GM21576 (cell line): Measurements from ENCODE around the gene TNN.

ENCODE experiments used
- ATAC-seq: cut with Tn5 transposase; IDR thresholded peaks from one replicate; pipeline ENCODE4 v1.9.1; 2021; ENCODE audit warnings: mild to moderate bottlenecking, moderate library complexity; ENCODE audit not compliant: unreplicated experiment

TNN gene

DNA sequence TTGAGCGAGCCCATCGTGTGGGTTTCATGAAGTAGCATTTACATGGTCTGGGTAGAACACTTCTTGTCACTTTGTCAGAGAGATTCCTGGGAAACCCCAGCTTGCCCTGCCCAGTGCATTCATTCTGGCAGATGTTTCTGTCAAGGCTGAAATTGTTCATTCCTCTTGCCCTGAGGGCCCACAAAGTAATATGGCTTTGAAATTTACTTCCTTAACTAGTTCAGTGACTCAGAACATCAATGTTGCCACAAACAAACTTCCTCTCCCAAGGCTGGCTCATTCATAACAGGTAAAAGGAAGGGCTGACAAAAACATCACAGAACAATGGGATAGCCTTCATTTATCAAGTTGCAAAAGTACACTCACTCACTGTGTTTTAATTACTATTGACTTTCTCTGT lies 129.9 kb downstream of the TNN start:
- ATAC-seq: no peak
